HG03108 (cell line): Measurements from ENCODE around the gene CACNB2.
"Not testable (repeated sequence)": the region's sequence is repeated elsewhere in the genome, so short reads cannot be mapped to it uniquely, and the experiment has no call there.

Experiments
- ATAC-seq: cut with Tn5 transposase; IDR thresholded peaks from one replicate; pipeline ENCODE4 v1.9.1; 2021; ENCODE audit warnings: moderate library complexity; ENCODE audit not compliant: unreplicated experiment

Gene CACNB2

DNA sequence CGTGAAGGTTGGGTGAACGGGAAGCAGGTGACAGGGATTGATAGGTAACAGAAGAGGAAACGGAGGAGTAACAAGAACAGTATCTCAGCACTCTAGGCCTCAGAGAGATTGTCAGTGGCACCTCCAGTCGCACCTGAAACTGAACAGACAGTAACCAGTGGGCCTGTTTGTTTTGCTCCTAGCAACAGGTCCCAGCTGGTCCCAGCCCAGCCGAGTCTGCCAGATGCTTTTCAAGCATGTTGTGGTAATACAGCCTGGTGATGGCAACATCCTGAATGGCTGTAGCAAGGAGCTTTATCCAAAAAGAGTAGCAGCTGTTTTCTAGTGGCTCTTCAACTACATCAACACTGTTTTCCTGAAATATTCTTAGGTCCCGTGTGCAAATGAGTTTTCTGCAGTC lies 4.7 kb downstream of the CACNB2 start:
- no peak for ATAC-seq

DNA sequence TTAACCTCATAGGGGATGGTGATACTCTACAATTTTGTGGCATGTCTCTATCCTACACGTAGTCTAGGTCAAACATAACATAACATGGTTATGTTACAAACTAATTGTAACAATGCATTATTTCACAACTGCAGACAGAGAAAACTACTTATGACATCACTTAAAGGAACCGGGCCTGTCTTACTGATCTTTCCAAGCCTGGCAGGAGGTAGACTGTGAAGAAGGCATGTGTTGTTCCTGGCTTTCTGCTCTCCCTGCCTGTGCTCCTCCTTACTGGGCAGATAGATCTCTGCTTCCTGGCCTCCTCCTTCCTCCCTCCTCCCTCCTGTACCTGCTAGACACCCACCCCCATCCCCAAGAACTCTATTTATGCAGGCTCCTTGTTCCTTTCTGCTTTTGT lies 5.4 kb downstream of the CACNB2 start:
- ATAC-seq, result no peak

GRCh38 chr10:18149196-18149800 lies 9.1 kb downstream of the CACNB2 start:
- ATAC-seq, result no peak

DNA sequence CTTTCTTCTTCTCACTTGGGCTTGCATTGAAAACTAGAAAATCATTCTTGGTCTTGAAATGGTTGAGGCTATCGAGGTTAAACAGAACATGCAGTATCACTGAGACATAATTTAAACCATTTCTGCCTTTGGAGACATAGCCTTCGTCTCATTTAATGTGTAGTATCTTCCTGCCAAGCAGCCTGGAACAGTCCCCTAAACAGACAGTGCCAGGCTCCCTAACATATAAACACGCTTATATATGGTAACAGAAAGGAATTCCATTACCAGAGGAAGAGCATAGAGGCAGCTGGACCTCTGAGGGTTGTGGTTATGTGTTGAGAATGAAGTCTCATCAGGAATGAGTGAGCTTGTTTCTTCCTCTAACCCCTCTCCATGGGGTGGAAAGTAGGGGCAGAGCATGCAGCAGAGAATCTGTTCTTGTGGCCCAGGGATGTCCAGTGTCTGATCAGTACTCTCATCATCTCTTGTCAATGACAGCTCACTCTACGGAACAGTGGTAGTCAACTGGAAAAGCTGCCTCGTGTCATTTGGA lies 11.2 kb downstream of the CACNB2 start:
- ATAC-seq, result no peak

GRCh38 chr10:18153381-18153780 lies 13.2 kb downstream of the CACNB2 start:
- not testable (repeated sequence) for ATAC-seq

- ATAC-seq, result no peak
Measured at GRCh38 chr10:18155321-18155720, 15.1 kb downstream of the CACNB2 start.

DNA sequence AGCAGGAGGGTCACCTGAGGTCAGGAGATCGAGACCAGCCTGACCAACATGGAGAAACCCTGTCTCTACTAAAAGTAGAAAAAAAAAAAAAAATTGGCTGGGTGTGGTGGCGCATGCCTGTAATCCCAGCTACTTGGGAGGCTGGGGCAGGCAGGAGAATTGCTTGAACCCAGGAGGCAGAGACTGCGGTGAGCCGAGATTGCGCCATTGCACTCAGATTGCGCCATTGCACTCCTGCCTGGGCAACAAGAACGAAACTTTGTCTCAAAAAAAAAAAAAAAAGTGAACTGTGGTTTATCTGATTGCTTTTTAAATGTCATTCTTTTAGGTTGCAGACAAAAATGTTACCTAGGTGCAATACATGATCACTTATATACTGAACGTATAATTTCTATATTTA lies 16.6 kb downstream of the CACNB2 start:
- ATAC-seq, result not testable (repeated sequence)

DNA sequence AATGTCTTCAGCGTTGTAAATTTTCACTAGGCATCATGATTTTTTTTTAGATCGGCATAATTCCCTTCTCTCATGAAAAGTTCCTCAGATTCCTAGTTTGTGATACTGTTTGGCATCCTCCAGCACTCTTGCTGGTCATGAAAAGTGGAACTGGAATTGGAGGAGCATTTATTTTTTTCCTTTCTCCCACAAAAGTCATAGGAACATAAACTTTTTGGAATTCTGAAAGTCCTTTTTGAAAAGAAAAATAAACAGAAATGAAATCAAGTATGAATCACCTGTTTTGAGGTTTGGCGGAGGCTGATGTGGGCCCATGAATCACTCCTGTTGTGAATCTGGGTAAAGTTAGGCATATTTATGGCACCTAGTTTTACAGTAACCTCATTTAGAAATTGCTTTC lies 17.7 kb downstream of the CACNB2 start:
- ATAC-seq, result no peak

DNA sequence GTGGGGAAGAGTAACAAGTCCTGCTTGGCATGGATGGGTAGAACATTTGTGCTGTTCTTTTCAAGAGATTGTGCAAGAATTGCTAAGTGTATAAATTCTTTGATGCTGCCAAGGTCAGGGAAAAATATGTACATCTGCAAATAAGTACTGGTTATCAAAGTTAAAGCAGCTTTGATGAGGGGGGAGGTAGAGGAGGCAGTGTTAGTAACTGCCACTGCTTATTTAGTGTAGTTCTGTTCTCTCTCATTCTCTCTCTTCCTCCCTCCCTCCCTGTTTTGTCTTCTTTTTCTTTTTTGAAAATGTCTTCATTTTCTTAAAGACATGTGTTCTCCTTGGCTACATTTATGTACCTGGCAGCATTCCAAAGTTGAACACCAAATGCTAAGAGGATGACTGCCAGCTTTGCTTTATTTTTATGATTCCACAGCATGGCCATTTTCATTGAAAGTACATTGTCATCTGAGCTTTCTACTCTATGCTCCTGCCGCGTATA lies 18.6 kb downstream of the CACNB2 start:
- no peak for ATAC-seq

DNA sequence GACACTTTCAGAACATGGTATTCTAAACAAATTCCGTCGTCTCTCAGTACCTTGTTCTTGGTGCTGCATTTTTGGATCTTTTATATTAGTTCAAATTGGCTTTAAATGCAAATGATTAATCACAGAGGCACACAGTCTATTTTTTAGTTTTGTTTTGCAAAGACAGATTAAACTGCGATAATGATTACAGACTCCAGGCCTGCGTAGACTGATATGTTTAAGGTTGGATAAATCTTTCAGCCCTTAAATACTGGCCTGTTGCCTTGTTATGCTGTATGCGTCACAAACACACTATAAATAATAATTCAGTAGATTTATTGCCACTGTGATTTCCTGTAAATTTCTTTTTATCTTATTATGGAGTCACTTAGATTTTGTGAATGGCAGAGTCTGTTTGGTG lies 19.3 kb downstream of the CACNB2 start:
- ATAC-seq, result no peak

GRCh38 chr10:18162021-18162627 lies 21.9 kb downstream of the CACNB2 start:
- ATAC-seq, result no peak

DNA sequence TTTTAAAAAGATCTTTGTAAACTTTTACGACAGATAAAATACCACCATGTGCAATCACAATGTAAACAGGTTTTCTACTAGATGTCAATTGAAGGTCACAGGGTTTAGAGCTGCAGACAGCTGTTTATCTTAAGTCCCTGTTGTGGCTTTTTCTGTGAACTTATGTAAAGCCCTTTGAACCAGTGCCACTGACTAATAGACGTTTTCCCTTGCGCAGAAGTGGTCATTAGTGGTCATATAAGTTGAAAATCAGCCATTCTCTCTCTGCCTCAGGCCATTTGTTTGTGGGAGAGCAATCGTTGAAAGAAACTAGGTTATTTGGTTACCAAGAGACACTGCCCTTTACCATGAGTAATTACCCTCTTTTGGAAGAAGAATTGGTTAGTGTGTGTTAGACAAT lies 23.9 kb downstream of the CACNB2 start:
- ATAC-seq, result no peak

GRCh38 chr10:18164748-18165361 lies 24.6 kb downstream of the CACNB2 start:
- no peak for ATAC-seq

- ATAC-seq, result no peak
Measured at GRCh38 chr10:18178854-18179483, 38.7 kb downstream of the CACNB2 start.

- ATAC-seq, result no peak
Measured at GRCh38 chr10:18179891-18180290, 39.7 kb downstream of the CACNB2 start.

DNA sequence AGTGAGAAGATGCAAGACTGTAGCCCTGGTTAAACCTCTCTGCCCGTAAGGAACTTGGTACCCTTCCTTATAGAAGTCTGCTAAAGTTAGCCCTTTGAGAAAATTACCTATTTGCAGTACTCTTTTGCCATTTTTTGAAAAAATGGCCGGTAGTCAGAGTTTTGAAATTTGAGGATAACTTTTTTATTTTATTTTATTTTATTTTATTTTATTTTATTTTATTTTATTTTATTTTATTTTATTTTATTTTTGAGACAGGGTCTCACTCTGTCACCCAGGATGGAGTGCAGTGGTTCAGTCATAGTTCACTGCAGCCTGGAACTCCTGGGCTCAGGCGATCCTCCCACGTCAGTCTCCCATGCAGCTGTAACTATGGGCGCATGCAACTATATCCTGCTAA lies 41.2 kb downstream of the CACNB2 start:
- not testable (repeated sequence) for ATAC-seq

GRCh38 chr10:18185621-18186020 lies 45.4 kb downstream of the CACNB2 start:
- ATAC-seq, result no peak

GRCh38 chr10:18190840-18191239 lies 50.6 kb downstream of the CACNB2 start:
- ATAC-seq, result no peak

DNA sequence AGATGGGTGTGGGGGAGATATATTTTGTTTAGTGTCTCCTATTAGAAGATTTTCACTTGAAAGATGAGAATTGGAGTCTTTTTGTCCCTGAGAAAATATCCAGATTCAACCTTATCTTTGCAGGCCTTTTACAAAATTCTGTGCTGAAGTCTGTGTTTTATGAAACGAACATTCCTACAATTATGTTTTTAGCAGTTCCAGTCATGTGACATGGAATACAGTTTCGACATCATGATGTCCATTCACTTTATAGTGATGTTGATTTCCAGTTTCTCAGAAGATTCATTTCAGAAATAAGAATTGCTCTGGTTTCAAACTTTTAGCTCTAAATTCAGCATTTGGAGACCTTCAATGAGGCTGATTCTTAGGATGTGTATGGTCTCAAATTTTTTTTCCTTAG lies 54.4 kb downstream of the CACNB2 start:
- ATAC-seq, result no peak

- ATAC-seq, result no peak
Measured at GRCh38 chr10:18195060-18195799, 55.0 kb downstream of the CACNB2 start.
